DND-41 (cell line): ENCODE results near the gene HUNK.

Experiments
- ATAC-seq: fragments of 200-7000 bp; cut with Tn5 transposase; 3 replicates; pipeline ENCODE4 v1.9.1; 2021; ENCODE audit warnings: low read depth; ENCODE audit not compliant: insufficient read depth
- DNase-seq: peaks from one replicate; pipeline ENCODE4 v3.0.0-alpha.2; 2020
- H2AFZ ChIP-seq: 2 replicates; pipeline ENCODE4 v1.6.0; 2012; ENCODE audit warnings: low read depth, low read length
- H3K27ac ChIP-seq: 2 replicates; pipeline ENCODE4 v1.5.1; 2012; ENCODE audit warnings: low read length, inconsistent platforms
- H3K27me3 ChIP-seq: fragments of 200-600 bp; sonication (generic); 2 replicates; pipeline ENCODE4 v1.6.0; 2012; ENCODE audit warnings: low read length, mild to moderate bottlenecking, inconsistent platforms; ENCODE audit not compliant: insufficient read depth, poor library complexity
- H3K36me3 ChIP-seq: 2 replicates; pipeline ENCODE4 v1.5.1; 2012; ENCODE audit warnings: low read length, inconsistent platforms; ENCODE audit not compliant: insufficient read depth
- H3K4me1 ChIP-seq: 2 replicates; pipeline ENCODE4 v1.5.1; 2012; ENCODE audit warnings: mild to moderate bottlenecking, low read length; ENCODE audit not compliant: insufficient read depth
- H3K4me2 ChIP-seq: 2 replicates; pipeline ENCODE4 v1.6.0; 2012; ENCODE audit warnings: mild to moderate bottlenecking, moderate library complexity, low read length, inconsistent platforms; ENCODE audit not compliant: insufficient read depth
- H3K4me3 ChIP-seq, 2 experiments: fragments of 200-600 bp in 1 of 2; shearing (Covaris generic) in 1 of 2; 2 replicates each; pipeline ENCODE4 v1.5.1; 2012 to 2016; ENCODE audit warnings: inconsistent platforms in 2 of 2, low read length in 2 of 2, mild to moderate bottlenecking in 2 of 2, low read depth in 1 of 2, moderate library complexity in 1 of 2
- H3K79me2 ChIP-seq: 2 replicates; pipeline ENCODE4 v1.6.0; 2012; ENCODE audit warnings: low read length, inconsistent platforms; ENCODE audit not compliant: insufficient read depth
- H3K9ac ChIP-seq: 2 replicates; pipeline ENCODE4 v1.6.0; 2012; ENCODE audit warnings: low read depth, mild to moderate bottlenecking, inconsistent platforms, low read length, moderate library complexity
- H3K9me3 ChIP-seq: 2 replicates; pipeline ENCODE4 v1.5.1; 2012; ENCODE audit warnings: low read length, moderate library complexity, mild to moderate bottlenecking, inconsistent platforms; ENCODE audit not compliant: insufficient read depth, severe bottlenecking
- H4K20me1 ChIP-seq: 2 replicates; pipeline ENCODE4 v1.6.0; 2012; ENCODE audit warnings: low read length; ENCODE audit not compliant: insufficient read depth
- EZH2 ChIP-seq: IDR thresholded peaks from 3 replicates; pipeline ENCODE4 v1.6.1; 2012; ENCODE audit warnings: borderline replicate concordance, low read depth, mild to moderate bottlenecking, moderate library complexity, low read length, inconsistent platforms; ENCODE audit not compliant: severe bottlenecking
- TF ChIP-seq, protein P1 (sequence below): IDR thresholded peaks from 2 replicates; pipeline ENCODE4 v1.5.1; 2012; ENCODE audit warnings: borderline replicate concordance, low read length, moderate library complexity, mild to moderate bottlenecking; ENCODE audit not compliant: poor library complexity, severe bottlenecking; ENCODE audit errors: extremely low read depth

HUNK gene

GRCh38 chr21:31880816-31881215 is 8.0 kb downstream of the HUNK start:
- TF ChIP-seq, protein P1, sequence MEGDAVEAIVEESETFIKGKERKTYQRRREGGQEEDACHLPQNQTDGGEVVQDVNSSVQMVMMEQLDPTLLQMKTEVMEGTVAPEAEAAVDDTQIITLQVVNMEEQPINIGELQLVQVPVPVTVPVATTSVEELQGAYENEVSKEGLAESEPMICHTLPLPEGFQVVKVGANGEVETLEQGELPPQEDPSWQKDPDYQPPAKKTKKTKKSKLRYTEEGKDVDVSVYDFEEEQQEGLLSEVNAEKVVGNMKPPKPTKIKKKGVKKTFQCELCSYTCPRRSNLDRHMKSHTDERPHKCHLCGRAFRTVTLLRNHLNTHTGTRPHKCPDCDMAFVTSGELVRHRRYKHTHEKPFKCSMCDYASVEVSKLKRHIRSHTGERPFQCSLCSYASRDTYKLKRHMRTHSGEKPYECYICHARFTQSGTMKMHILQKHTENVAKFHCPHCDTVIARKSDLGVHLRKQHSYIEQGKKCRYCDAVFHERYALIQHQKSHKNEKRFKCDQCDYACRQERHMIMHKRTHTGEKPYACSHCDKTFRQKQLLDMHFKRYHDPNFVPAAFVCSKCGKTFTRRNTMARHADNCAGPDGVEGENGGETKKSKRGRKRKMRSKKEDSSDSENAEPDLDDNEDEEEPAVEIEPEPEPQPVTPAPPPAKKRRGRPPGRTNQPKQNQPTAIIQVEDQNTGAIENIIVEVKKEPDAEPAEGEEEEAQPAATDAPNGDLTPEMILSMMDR, result no peak
- no peak for TF ChIP-seq EZH2
- Histone ChIP-seq H3K36me3 (no peaks in the 10 kb centered on the region), H3K27ac (no peak overlapping the region), H3K79me2 (no peaks in the 10 kb centered on the region), H3K4me1 (no peaks in the 10 kb centered on the region), H4K20me1 (0 out of 2 replicates have a peak, but pooled peaks cover 4% of the 10 kb centered on the region), H2AFZ (no peak overlapping the region), H3K9me3 (no peaks in the 10 kb centered on the region), H3K4me2 (no peak overlapping the region), H3K27me3 (peaks cover 14% of the 10 kb centered on the region), H3K9ac (no peak overlapping the region), H3K4me3 (no peak overlapping the region)
- ATAC-seq (no peak), DNase-seq (no peak)

DNA sequence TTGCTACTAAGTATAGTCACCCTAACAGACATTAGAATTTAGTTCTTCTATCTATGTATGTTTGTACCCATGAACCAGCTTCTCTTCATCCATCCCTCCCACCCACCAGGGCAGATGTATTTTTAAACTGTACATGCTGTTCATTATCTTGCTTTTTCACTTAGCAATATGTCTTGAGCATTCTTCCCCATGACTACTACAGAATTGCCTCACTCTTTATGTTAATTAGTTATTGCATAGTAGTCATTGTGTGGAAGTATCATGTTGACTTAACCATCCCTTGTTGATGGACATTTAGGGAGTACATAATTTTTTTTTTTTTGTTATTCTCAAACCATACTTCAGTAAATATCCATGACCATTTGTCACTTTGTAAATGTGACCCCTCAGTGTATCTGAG is 9.9 kb downstream of the HUNK start:
- TF ChIP-seq, protein P1, result no peak
- TF ChIP-seq EZH2, result no peak
- DNase-seq (no peak), ATAC-seq (no peak)
- Histone ChIP-seq H3K27me3 (peaks cover 11% of the 10 kb centered on the region), H4K20me1 (0 out of 2 replicates have a peak, but pooled peaks cover 4% of the 10 kb centered on the region), H3K4me1 (no peaks in the 10 kb centered on the region), H3K27ac (no peak overlapping the region), H3K9me3 (no peaks in the 10 kb centered on the region), H2AFZ (no peak overlapping the region), H3K36me3 (no peaks in the 10 kb centered on the region), H3K4me3 (no peak overlapping the region), H3K4me2 (no peak overlapping the region), H3K79me2 (no peaks in the 10 kb centered on the region), H3K9ac (no peak overlapping the region)

GRCh38 chr21:31885146-31885545 is 12.3 kb downstream of the HUNK start:
- Histone ChIP-seq H3K9ac (no peak overlapping the region), H3K4me1 (no peaks in the 10 kb centered on the region), H2AFZ (no peak overlapping the region), H3K36me3 (no peaks in the 10 kb centered on the region), H3K4me3 (no peak overlapping the region), H3K27ac (no peak overlapping the region), H3K4me2 (no peak overlapping the region), H3K27me3 (peaks cover 4% of the 10 kb centered on the region), H3K79me2 (no peaks in the 10 kb centered on the region), H4K20me1 (0 out of 2 replicates have a peak, but pooled peaks cover 4% of the 10 kb centered on the region), H3K9me3 (no peaks in the 10 kb centered on the region)
- no peak for TF ChIP-seq EZH2
- TF ChIP-seq, protein P1, result no peak
- DNase-seq (no peak), ATAC-seq (no peak)

- no peak overlapping the region for H3K27ac ChIP-seq
- H2AFZ ChIP-seq, result no peak overlapping the region
- no peak overlapping the region for H3K4me2 ChIP-seq
- H4K20me1 ChIP-seq, result no peaks in the 10 kb centered on the region
- peaks cover 4% of the 10 kb centered on the region for H3K27me3 ChIP-seq
- no peaks in the 10 kb centered on the region for H3K9me3 ChIP-seq
- H3K36me3 ChIP-seq, result no peaks in the 10 kb centered on the region
- TF ChIP-seq, protein P1, result no peak
- no peak for TF ChIP-seq EZH2
- ATAC-seq, result no peak
- DNase-seq, result no peak
- no peaks in the 10 kb centered on the region for H3K4me1 ChIP-seq
- H3K4me3 ChIP-seq, result no peak overlapping the region
- no peak overlapping the region for H3K9ac ChIP-seq
- H3K79me2 ChIP-seq, result no peaks in the 10 kb centered on the region
These were observed 14.1 kb downstream of the HUNK start for GRCh38 chr21:31886915-31887314.
